Activated CD8-positive, alpha-beta memory T cell treated with anti-CD3 and anti-CD28 coated beads for 1 hour (primary cell): Measurements from ENCODE around the gene VSNL1.

ENCODE experiments used
- DNase-seq, 2 donors: peaks; one replicate each; pipeline ENCODE4 v3.0.0-alpha.2; 2020; ENCODE audit warnings: low read depth in 1 of 2; ENCODE audit errors: extremely low read depth in 1 of 2

The VSNL1 gene

GRCh38 chr2:17643031-17643615, 102.6 kb downstream of the VSNL1 start:
- DNase-seq, result no peak

- no peak for DNase-seq
Measured at GRCh38 chr2:17644997-17645720, 104.7 kb downstream of the VSNL1 start.

- DNase-seq, result peak in 1 of 2 donors; percentile 14
Measured at GRCh38 chr2:17646081-17646554, 105.6 kb downstream of the VSNL1 start.

- no peak for DNase-seq
Measured at GRCh38 chr2:17646838-17647701, 106.6 kb downstream of the VSNL1 start.

- DNase-seq, result no peak
Measured at GRCh38 chr2:17648581-17648980, 108.1 kb downstream of the VSNL1 start.

GRCh38 chr2:17649026-17649425, 108.5 kb downstream of the VSNL1 start:
- no peak for DNase-seq

- DNase-seq, result no peak
Measured at GRCh38 chr2:17652681-17653394, 112.3 kb downstream of the VSNL1 start.

GRCh38 chr2:17657759-17658158, 117.3 kb downstream of the VSNL1 start:
- DNase-seq, result no peak

- DNase-seq, result no peak
Measured at GRCh38 chr2:17658251-17658843, 117.9 kb downstream of the VSNL1 start.

GRCh38 chr2:17660219-17660618, 119.7 kb downstream of the VSNL1 start:
- DNase-seq, result no peak

GRCh38 chr2:17661460-17661859, 121.0 kb downstream of the VSNL1 start:
- no peak for DNase-seq

- no peak for DNase-seq
Measured at GRCh38 chr2:17662723-17663122, 122.2 kb downstream of the VSNL1 start.

GRCh38 chr2:17664534-17664933, 124.0 kb downstream of the VSNL1 start:
- no peak for DNase-seq

- DNase-seq, result no peak
Measured at GRCh38 chr2:17667898-17668297, 127.4 kb downstream of the VSNL1 start.

- DNase-seq, result no peak
Measured at GRCh38 chr2:17672583-17673317, 132.3 kb downstream of the VSNL1 start.

GRCh38 chr2:17674817-17675216, 134.3 kb downstream of the VSNL1 start:
- no peak for DNase-seq

GRCh38 chr2:17680119-17680518, 139.6 kb downstream of the VSNL1 start:
- DNase-seq, result no peak

- DNase-seq, result no peak
Measured at GRCh38 chr2:17682098-17682857, 141.8 kb downstream of the VSNL1 start.

- DNase-seq, result no peak
Measured at GRCh38 chr2:17683981-17684380, 143.5 kb downstream of the VSNL1 start.
